ENCODE measurements around the gene UBE2E2.

DNA sequence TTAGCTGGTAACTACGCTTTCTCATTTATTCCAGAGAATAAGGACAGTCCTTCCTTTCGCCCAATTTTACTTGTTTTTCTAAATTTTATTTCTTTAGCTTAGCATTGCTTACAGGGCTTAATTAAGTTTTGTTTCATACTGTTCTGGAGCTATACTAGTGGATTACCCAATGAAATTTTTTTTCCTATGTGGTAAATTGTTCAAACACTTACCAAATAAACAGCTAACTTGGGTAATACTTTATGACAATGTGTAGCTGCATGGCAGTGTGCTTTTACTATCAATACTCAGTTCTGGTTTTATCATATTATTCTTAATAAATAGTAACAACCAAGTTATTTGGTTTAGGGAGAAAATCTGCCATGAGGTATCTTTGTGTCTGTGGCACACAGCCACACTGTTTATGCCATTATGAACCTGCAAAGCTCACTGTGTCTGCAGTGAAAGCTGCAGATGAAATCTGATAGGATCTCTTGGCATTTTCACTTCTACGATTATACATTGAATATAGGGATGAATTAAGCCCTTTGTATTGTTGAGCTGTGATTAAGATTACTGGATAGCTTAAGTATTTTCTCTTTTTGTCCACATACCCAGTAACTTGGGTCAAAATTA lies 37.2 kb downstream of the UBE2E2 start:
- no peak for TF ChIP-seq EZH2phosphoT487 (IDR thresholded peaks at IDR 0.05; ENCODE audit: borderline replicate concordance, low read length)
- TF ChIP-seq, protein P1, sequence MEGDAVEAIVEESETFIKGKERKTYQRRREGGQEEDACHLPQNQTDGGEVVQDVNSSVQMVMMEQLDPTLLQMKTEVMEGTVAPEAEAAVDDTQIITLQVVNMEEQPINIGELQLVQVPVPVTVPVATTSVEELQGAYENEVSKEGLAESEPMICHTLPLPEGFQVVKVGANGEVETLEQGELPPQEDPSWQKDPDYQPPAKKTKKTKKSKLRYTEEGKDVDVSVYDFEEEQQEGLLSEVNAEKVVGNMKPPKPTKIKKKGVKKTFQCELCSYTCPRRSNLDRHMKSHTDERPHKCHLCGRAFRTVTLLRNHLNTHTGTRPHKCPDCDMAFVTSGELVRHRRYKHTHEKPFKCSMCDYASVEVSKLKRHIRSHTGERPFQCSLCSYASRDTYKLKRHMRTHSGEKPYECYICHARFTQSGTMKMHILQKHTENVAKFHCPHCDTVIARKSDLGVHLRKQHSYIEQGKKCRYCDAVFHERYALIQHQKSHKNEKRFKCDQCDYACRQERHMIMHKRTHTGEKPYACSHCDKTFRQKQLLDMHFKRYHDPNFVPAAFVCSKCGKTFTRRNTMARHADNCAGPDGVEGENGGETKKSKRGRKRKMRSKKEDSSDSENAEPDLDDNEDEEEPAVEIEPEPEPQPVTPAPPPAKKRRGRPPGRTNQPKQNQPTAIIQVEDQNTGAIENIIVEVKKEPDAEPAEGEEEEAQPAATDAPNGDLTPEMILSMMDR (IDR thresholded peaks at IDR 0.05; ENCODE audit: low read depth, low read length, poor library complexity, severe bottlenecking): no peak
